ENCODE data around the gene WBP4.
"Not testable (repeated sequence)": the region's sequence is repeated elsewhere in the genome, so short reads cannot be mapped to it uniquely, and the experiment has no call there.

DNA sequence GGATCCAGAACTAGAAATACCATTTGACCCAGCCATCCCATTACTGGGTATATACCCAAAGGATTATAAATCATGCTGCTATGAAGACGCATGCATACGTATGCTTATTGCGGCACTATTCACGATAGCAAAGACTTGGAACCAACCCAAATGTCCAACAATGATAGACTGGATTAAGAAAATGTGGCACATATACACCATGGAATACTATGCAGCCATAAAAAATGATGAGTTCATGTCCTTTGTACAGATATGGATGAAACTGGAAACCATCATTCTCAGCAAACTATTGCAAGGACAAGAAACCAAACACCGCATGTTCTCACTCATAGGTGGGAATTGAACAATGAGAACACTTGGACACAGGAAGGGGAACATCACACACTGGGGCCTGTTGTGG lies 24.8 kb upstream of the WBP4 start:
- TF ChIP-seq, protein P1, sequence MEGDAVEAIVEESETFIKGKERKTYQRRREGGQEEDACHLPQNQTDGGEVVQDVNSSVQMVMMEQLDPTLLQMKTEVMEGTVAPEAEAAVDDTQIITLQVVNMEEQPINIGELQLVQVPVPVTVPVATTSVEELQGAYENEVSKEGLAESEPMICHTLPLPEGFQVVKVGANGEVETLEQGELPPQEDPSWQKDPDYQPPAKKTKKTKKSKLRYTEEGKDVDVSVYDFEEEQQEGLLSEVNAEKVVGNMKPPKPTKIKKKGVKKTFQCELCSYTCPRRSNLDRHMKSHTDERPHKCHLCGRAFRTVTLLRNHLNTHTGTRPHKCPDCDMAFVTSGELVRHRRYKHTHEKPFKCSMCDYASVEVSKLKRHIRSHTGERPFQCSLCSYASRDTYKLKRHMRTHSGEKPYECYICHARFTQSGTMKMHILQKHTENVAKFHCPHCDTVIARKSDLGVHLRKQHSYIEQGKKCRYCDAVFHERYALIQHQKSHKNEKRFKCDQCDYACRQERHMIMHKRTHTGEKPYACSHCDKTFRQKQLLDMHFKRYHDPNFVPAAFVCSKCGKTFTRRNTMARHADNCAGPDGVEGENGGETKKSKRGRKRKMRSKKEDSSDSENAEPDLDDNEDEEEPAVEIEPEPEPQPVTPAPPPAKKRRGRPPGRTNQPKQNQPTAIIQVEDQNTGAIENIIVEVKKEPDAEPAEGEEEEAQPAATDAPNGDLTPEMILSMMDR (IDR thresholded peaks at IDR 0.05): not testable (repeated sequence)
- not testable (repeated sequence) for TF ChIP-seq POLR2AphosphoS5, POLR2A (IDR thresholded peaks at IDR 0.05)

All from breast epithelium (tissue), 3 donors.